Erythroblast (primary cell): ENCODE results near the gene PSMD10.
A peak's percentile ranks its signal among the peaks of the same experiment; 100 is the strongest.

Experiments used
- DNase-seq, 2 experiments: peaks; one replicate each; lab custom pipeline; 2025; lab: John Stamatoyannopoulos, UW
- GATA1 ChIP-seq: IDR thresholded peaks from 2 replicates; pipeline ENCODE4 v1.6.1; 2011; ENCODE audit warnings: low read depth, mild to moderate bottlenecking, control low read depth, low read length, moderate library complexity
- POLR2A ChIP-seq: IDR thresholded peaks from 2 replicates; pipeline ENCODE4 v1.6.1; 2011; ENCODE audit warnings: mild to moderate bottlenecking, low read length

Gene PSMD10

GRCh38 chrX:108091264-108091877 lies at the start of gene PSMD10, which contains the start of gene ATG4A:
TSS of gene PSMD10 (minus strand) at chrX:108091542. CDS start at chrX:108091520, 22 bp downstream.
TSS of gene ATG4A (plus strand) at chrX:108091778. CDS start at chrX:108091827, 49 bp downstream.
- peak; percentile 94 to 95 for DNase-seq
- TF ChIP-seq GATA1 = no peak
- peak; percentile 91 for TF ChIP-seq POLR2A

GRCh38 chrX:108138814-108139702 lies 47.7 kb upstream of the PSMD10 start:
- TF ChIP-seq POLR2A = no peak
- TF ChIP-seq GATA1 = no peak
- peak; percentile 19 to 47 for DNase-seq

GRCh38 chrX:108134724-108135123 lies 43.4 kb upstream of the PSMD10 start:
- TF ChIP-seq GATA1 (no peak), POLR2A (no peak)
- DNase-seq = no peak

- DNase-seq = no peak
- TF ChIP-seq POLR2A = no peak
- no peak for TF ChIP-seq GATA1
These were observed 41.5 kb upstream of the PSMD10 start for GRCh38 chrX:108132876-108133275.

GRCh38 chrX:108132034-108132433 lies 40.7 kb upstream of the PSMD10 start:
- TF ChIP-seq POLR2A (no peak), GATA1 (no peak)
- DNase-seq = no peak

GRCh38 chrX:108131471-108131870 lies 40.1 kb upstream of the PSMD10 start:
- TF ChIP-seq POLR2A = no peak
- no peak for TF ChIP-seq GATA1
- DNase-seq = no peak

- DNase-seq = no peak
- no peak for TF ChIP-seq POLR2A
- no peak for TF ChIP-seq GATA1
These were observed 39.5 kb upstream of the PSMD10 start for GRCh38 chrX:108130889-108131288.

- no peak for TF ChIP-seq GATA1
- TF ChIP-seq POLR2A = no peak
- no peak for DNase-seq
These were observed 35.8 kb upstream of the PSMD10 start for GRCh38 chrX:108127152-108127551.

GRCh38 chrX:108126661-108127060 lies 35.3 kb upstream of the PSMD10 start:
- DNase-seq = no peak
- TF ChIP-seq POLR2A (no peak), GATA1 (no peak)

GRCh38 chrX:108123591-108124366 lies 32.4 kb upstream of the PSMD10 start:
- TF ChIP-seq POLR2A (no peak), GATA1 (no peak)
- DNase-seq = no peak

GRCh38 chrX:108122748-108123147 lies 31.4 kb upstream of the PSMD10 start:
- DNase-seq = no peak
- TF ChIP-seq GATA1 (no peak), POLR2A (no peak)

- TF ChIP-seq POLR2A (no peak), GATA1 (no peak)
- DNase-seq = no peak
These were observed 29.9 kb upstream of the PSMD10 start for GRCh38 chrX:108121291-108121690.

- no peak for TF ChIP-seq GATA1
- no peak for TF ChIP-seq POLR2A
These were observed 26.6 kb upstream of the PSMD10 start for GRCh38 chrX:108117988-108118387.

GRCh38 chrX:108114541-108114940 lies 23.2 kb upstream of the PSMD10 start:
- DNase-seq = no peak
- TF ChIP-seq POLR2A (no peak), GATA1 (no peak)

More at GRCh38 chrX:108117988-108118387, 26.6 kb upstream of the PSMD10 start:
- DNase-seq = no peak
